Measurements from ENCODE around the gene HEG1. TPM values are rescaled to one million over a fixed set of nuclear protein-coding genes. Genes with fewer than 3 reads are reported as not detected.
"Not testable (repeated sequence)": the region's sequence is repeated elsewhere in the genome, so short reads cannot be mapped to it uniquely, and the experiment has no call there.

The HEG1 gene
- total RNA-seq, 2 experiments from 2014 or later: 5.8 TPM

DNA sequence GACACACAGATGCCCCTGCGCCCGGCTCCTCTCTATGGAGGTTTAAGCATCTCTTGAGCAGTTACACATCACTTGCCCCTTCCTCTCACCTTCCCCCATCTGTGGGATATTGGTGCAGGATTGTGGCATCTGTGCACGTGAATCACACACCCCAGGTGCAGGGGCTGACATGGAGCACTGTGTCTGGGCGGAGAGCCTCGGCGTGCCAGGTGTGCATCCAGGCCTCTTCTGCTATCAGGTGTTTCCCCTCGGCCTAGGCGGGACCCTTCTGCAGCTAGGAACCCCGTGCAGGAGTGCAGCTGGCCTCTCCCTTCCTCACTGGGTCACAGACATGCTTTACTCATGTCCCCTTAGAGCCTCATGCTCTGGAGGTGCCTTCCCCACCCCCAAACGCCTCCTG lies 87.8 kb downstream of the HEG1 start:
- intact Hi-C loops (cut with micrococcal nuclease): no loop called here
- DNase-seq: no peak
- Mint-ChIP-seq H3K9me3 (no peaks in the 10 kb centered on the region), H3K27ac (no peak overlapping the region), H3K27me3 (ENCODE audit: low read depth) (no peaks in the 10 kb centered on the region), H3K36me3 (ENCODE audit: low read depth) (peaks cover 12% of the 10 kb centered on the region), H3K4me3 (no peak overlapping the region), H3K4me1 (ENCODE audit: low read depth) (peaks cover 5% of the 10 kb centered on the region)
- CTCF ChIA-PET: no interaction called here

- DNase-seq: no peak
- CTCF ChIA-PET: no interaction called here
- Mint-ChIP-seq H3K4me3 (no peak overlapping the region), H3K9me3 (no peaks in the 10 kb centered on the region), H3K27ac (no peak overlapping the region), H3K4me1 (ENCODE audit: low read depth) (peaks cover 5% of the 10 kb centered on the region), H3K27me3 (ENCODE audit: low read depth) (no peaks in the 10 kb centered on the region), H3K36me3 (ENCODE audit: low read depth) (peaks cover 12% of the 10 kb centered on the region)
- intact Hi-C loops (cut with micrococcal nuclease): no loop called here
Observed at GRCh38 chr3:124966521-124967445, 89.0 kb downstream of the HEG1 start.

DNA sequence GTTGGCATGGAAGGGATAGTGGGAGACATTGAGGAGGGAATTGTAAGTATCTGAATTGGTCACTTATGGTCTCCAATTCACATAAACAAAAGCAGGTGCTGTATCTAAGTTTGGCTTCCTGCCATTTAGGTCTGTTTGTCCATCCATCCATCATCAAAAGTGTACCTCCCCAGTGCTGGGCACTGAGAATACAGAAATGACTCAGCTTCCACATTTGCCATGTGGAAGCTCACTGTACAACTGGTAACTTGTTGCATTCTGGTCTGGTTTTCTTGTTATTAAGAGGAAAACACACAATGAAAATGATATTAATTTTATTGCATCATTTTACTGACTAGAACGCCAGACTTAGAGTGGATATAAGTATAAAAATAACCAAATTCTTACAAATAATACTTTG lies 90.4 kb downstream of the HEG1 start:
- Mint-ChIP-seq H3K4me3 (no peak overlapping the region), H3K4me1 (ENCODE audit: low read depth) (peaks cover 5% of the 10 kb centered on the region), H3K27me3 (ENCODE audit: low read depth) (no peaks in the 10 kb centered on the region), H3K27ac (no peak overlapping the region), H3K9me3 (no peaks in the 10 kb centered on the region), H3K36me3 (ENCODE audit: low read depth) (peaks cover 10% of the 10 kb centered on the region)
- CTCF ChIA-PET: no interaction called here
- intact Hi-C loops (cut with micrococcal nuclease): no loop called here
- DNase-seq: no peak

- Mint-ChIP-seq H3K4me3 (no peak overlapping the region), H3K27me3 (ENCODE audit: low read depth) (no peaks in the 10 kb centered on the region), H3K36me3 (ENCODE audit: low read depth) (peaks cover 4% of the 10 kb centered on the region), H3K4me1 (ENCODE audit: low read depth) (peaks cover 5% of the 10 kb centered on the region), H3K9me3 (no peaks in the 10 kb centered on the region), H3K27ac (no peak overlapping the region)
- DNase-seq: peak; percentile 26
- CTCF ChIA-PET: interaction anchor here (1.5 kb wide), 1 partner anchor 10 kb away, joined by 4 read pairs; no protein-coding TSS in a partner anchor
- intact Hi-C loops (cut with micrococcal nuclease): loop anchor here (1.0 kb wide), 1 partner anchor 88 kb away; no protein-coding TSS in a partner anchor
Observed at GRCh38 chr3:124964387-124964786, 91.4 kb downstream of the HEG1 start.

DNA sequence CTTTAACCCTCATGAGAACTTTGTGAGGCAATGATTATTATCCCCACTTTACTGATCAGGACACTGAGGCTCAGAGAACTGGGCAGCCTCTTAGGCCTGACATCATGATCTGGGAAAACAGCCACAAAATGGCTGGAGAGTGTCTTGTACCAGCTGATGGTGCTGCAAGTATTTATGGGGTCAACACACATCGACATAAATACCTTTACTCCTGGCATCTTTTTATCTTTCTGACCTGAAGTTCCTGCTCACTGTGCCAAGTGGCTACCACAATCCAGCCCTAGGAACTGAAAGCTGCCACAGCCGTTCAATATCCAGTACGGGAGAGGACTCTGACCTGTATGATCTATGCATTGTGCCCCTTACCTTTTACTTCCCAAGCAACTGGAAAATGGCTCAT lies 92.0 kb downstream of the HEG1 start:
- no peaks in the 10 kb centered on the region for H3K9me3 Mint-ChIP-seq
- intact Hi-C loops (cut with micrococcal nuclease): loop anchor here (1.0 kb wide), 1 partner anchor 89 kb away; no protein-coding TSS in a partner anchor
- no peak overlapping the region for H3K27ac Mint-ChIP-seq
- CTCF ChIA-PET: interaction anchor here (1.5 kb wide), 1 partner anchor 10 kb away, joined by 4 read pairs; no protein-coding TSS in a partner anchor
- peaks cover 4% of the 10 kb centered on the region for H3K36me3 Mint-ChIP-seq (ENCODE audit: low read depth)
- no peak overlapping the region for H3K4me3 Mint-ChIP-seq
- DNase-seq: no peak
- peaks cover 5% of the 10 kb centered on the region for H3K4me1 Mint-ChIP-seq (ENCODE audit: low read depth)
- H3K27me3 Mint-ChIP-seq (ENCODE audit: low read depth): no peaks in the 10 kb centered on the region

GRCh38 chr3:124962403-124962940 lies 93.3 kb downstream of the HEG1 start:
- peaks cover 5% of the 10 kb centered on the region for H3K4me1 Mint-ChIP-seq (ENCODE audit: low read depth)
- CTCF ChIA-PET: interaction anchor here (1.5 kb wide), 1 partner anchor 9 kb away, joined by 4 read pairs; no protein-coding TSS in a partner anchor
- DNase-seq: no peak
- no peak overlapping the region for H3K27ac Mint-ChIP-seq
- intact Hi-C loops (cut with micrococcal nuclease): no loop called here
- H3K27me3 Mint-ChIP-seq (ENCODE audit: low read depth): no peaks in the 10 kb centered on the region
- no peak overlapping the region for H3K4me3 Mint-ChIP-seq
- H3K9me3 Mint-ChIP-seq: no peaks in the 10 kb centered on the region
- H3K36me3 Mint-ChIP-seq (ENCODE audit: low read depth): no peaks in the 10 kb centered on the region

DNA sequence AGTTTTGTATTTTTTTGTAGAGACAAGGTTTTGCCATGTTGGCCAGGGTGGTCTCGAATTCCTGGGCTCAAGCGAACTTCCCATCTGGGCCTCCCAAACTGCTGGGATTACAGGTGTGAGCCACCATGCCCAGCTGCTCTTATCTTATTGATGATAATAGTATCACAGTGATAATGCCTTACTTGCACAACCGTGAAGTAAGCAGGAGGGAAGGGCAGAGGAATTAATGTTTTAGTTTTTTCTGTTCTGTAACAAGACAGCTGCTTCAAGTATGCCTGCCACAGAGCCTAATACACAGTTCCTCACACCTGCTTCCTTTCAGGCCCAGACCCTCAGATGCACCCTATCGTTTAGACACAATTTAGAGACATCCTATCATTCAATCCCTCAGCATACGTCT lies 95.1 kb downstream of the HEG1 start:
- no peak for DNase-seq
- CTCF ChIA-PET: no interaction called here
- Mint-ChIP-seq H3K4me1 (ENCODE audit: low read depth) (peaks cover 5% of the 10 kb centered on the region), H3K4me3 (no peak overlapping the region), H3K9me3 (no peaks in the 10 kb centered on the region), H3K36me3 (ENCODE audit: low read depth) (no peaks in the 10 kb centered on the region), H3K27me3 (ENCODE audit: low read depth) (no peaks in the 10 kb centered on the region), H3K27ac (no peak overlapping the region)
- intact Hi-C loops (cut with micrococcal nuclease): no loop called here

GRCh38 chr3:124960105-124960504 lies 95.7 kb downstream of the HEG1 start:
- Mint-ChIP-seq H3K4me3 (no peak overlapping the region), H3K36me3 (ENCODE audit: low read depth) (no peaks in the 10 kb centered on the region), H3K27me3 (ENCODE audit: low read depth) (no peaks in the 10 kb centered on the region), H3K27ac (no peak overlapping the region), H3K4me1 (ENCODE audit: low read depth) (peaks cover 5% of the 10 kb centered on the region), H3K9me3 (no peaks in the 10 kb centered on the region)
- CTCF ChIA-PET: interaction anchor here (0.7 kb wide), 1 partner anchor 480 kb away, joined by 4 read pairs; no protein-coding TSS in a partner anchor
- intact Hi-C loops (cut with micrococcal nuclease): no loop called here
- DNase-seq: no peak

DNA sequence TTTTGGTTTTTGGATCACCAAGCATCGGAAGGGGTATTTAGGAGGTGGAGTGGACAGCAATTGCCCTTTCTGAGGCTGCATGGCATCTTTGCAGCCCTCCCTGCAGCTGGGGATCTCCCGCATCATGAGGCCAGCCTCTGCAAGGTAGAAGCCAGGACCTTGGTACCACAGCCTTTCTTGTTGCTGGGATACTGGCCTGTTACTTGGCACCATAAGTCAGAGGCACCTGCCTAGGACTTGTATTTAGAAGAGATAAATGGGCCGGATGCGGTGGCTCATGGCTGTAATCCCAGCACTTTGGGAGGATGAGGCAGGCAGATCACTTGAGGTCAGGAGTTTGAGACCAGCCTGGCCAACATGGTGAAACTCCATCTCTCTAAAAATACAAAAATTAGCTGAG lies 97.8 kb downstream of the HEG1 start:
- intact Hi-C loops (cut with micrococcal nuclease); H3K4me1 Mint-ChIP-seq (ENCODE audit: low read depth): not testable (repeated sequence)

GRCh38 chr3:124952282-124952855 lies 103.4 kb downstream of the HEG1 start:
- Mint-ChIP-seq H3K4me3 (no peak overlapping the region), H3K4me1 (ENCODE audit: low read depth) (no peaks in the 10 kb centered on the region), H3K9me3 (no peaks in the 10 kb centered on the region), H3K36me3 (ENCODE audit: low read depth) (no peaks in the 10 kb centered on the region), H3K27me3 (ENCODE audit: low read depth) (no peaks in the 10 kb centered on the region), H3K27ac (no peak overlapping the region)
- CTCF ChIA-PET: interaction anchor here (0.6 kb wide), 1 partner anchor 8 kb away, joined by 3 read pairs; no protein-coding TSS in a partner anchor
- intact Hi-C loops (cut with micrococcal nuclease): no loop called here
- DNase-seq: no peak

More for the DNA sequence above, 97.8 kb downstream of the HEG1 start:
- H3K27me3 Mint-ChIP-seq (ENCODE audit: low read depth); CTCF ChIA-PET; DNase-seq; H3K36me3 Mint-ChIP-seq (ENCODE audit: low read depth); H3K27ac Mint-ChIP-seq; H3K9me3 Mint-ChIP-seq; H3K4me3 Mint-ChIP-seq: not testable (repeated sequence)

DNA sequence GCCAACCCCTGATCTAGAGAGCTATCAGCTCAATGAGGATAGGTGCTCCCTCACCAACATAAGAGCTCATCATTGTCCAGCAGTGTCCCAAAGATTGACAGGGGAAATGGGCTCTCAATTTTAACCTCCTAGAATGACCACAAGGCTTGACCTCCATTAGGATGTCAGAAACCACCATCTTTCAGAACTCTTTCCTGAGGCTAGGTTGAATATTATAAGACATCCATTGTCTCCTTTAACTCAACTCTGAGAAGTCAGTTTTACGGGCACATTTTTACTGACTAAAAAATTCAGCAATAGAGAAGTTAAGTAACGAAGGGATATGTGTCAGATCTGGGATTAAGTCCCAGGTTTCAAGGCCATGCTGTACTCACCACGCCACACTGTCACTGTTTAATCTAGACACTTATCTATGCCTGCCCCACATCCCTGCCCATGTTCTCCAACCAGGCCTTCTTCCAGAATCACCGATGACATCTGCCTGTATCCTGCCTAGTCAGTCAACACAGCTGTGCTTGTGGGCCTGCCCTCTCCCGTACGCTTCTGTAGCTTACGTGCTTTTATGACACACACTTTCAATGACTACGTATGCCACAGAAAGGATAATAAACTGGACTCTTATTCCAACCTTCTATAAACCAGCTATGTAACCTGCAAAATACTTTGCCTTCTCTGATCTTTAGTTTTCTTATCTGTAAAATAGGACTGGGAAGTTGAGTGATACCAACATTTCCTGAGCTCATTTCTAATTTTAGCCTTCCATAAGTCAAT lies 104.1 kb downstream of the HEG1 start:
- Mint-ChIP-seq H3K4me1 (ENCODE audit: low read depth) (no peaks in the 10 kb centered on the region), H3K4me3 (no peak overlapping the region), H3K27me3 (ENCODE audit: low read depth) (no peaks in the 10 kb centered on the region), H3K36me3 (ENCODE audit: low read depth) (no peaks in the 10 kb centered on the region), H3K9me3 (no peaks in the 10 kb centered on the region), H3K27ac (no peak overlapping the region)
- no peak for DNase-seq
- CTCF ChIA-PET: interaction anchor here (0.6 kb wide), 1 partner anchor 7 kb away, joined by 3 read pairs; no protein-coding TSS in a partner anchor
- intact Hi-C loops (cut with micrococcal nuclease): no loop called here

DNA sequence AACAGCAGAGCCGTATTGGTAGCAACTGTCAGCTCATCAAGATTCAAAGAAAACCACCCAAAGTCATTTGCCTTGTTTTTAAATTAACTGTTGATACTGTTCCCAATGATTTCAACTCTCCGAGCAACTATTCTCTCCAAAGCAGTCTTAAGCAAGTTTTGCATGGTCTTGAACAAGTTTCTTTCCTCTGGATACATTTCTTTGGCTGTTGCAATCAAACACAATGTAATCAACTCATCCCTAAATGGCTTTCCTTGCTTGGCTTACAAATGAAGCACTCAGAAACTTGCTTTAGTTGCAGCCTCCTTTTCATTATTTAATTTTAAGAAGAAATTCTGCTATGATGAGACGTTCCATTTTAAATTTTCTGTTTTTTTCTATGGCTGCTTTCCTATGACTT lies 105.8 kb downstream of the HEG1 start:
- H3K9me3 Mint-ChIP-seq: no peaks in the 10 kb centered on the region
- no peak overlapping the region for H3K4me3 Mint-ChIP-seq
- no peak overlapping the region for H3K27ac Mint-ChIP-seq
- CTCF ChIA-PET: no interaction called here
- intact Hi-C loops (cut with micrococcal nuclease): no loop called here
- no peaks in the 10 kb centered on the region for H3K27me3 Mint-ChIP-seq (ENCODE audit: low read depth)
- H3K4me1 Mint-ChIP-seq (ENCODE audit: low read depth): no peaks in the 10 kb centered on the region
- no peak for DNase-seq
- H3K36me3 Mint-ChIP-seq (ENCODE audit: low read depth): no peaks in the 10 kb centered on the region
